Neutrophil (primary cell): ENCODE measurements around the gene KMT5C.

Experiments
- H3K27ac ChIP-seq: fragments of 200-600 bp; sonication (generic); 2 replicates; pipeline ENCODE4 v1.5.1; 2016; ENCODE audit warnings: mild to moderate bottlenecking, moderate library complexity
- H3K27me3 ChIP-seq: fragments of 200-600 bp; sonication (generic); 2 replicates; pipeline ENCODE4 v1.6.0; 2016; ENCODE audit warnings: mild to moderate bottlenecking
- H3K36me3 ChIP-seq: fragments of 200-600 bp; sonication (generic); 2 replicates; pipeline ENCODE4 v1.5.1; 2017
- H3K4me1 ChIP-seq, 2 experiments: fragments of 200-600 bp in 1 of 2; sonication (generic) in 1 of 2; 1 replicate in 1 of 2; 2 replicates in 1 of 2; pipeline versions ENCODE4 v1.5.1 to v1.6.1; 2013 to 2016; ENCODE audit warnings: low read depth in 1 of 2, low read length in 1 of 2, mild to moderate bottlenecking in 1 of 2, moderate library complexity in 1 of 2; ENCODE audit not compliant: control insufficient read depth in 1 of 2, insufficient read depth in 1 of 2
- H3K4me3 ChIP-seq, 2 experiments: fragments of 200-600 bp in 1 of 2; sonication (generic) in 1 of 2; 1 replicate in 1 of 2; 2 replicates in 1 of 2; pipeline ENCODE4 v1.5.1; 2013 to 2016; ENCODE audit warnings: low read depth in 1 of 2, low read length in 1 of 2, mild to moderate bottlenecking in 1 of 2, moderate library complexity in 1 of 2
- H3K9me3 ChIP-seq: fragments of 200-600 bp; sonication (generic); 2 replicates; pipeline ENCODE4 v1.5.1; 2016
- TF ChIP-seq, protein P1 (sequence below): fragments of 200-600 bp; sonication (generic); IDR thresholded peaks from 2 replicates; pipeline ENCODE4 v1.5.1; 2016; ENCODE audit warnings: antibody characterized with exemption

The KMT5C gene

DNA sequence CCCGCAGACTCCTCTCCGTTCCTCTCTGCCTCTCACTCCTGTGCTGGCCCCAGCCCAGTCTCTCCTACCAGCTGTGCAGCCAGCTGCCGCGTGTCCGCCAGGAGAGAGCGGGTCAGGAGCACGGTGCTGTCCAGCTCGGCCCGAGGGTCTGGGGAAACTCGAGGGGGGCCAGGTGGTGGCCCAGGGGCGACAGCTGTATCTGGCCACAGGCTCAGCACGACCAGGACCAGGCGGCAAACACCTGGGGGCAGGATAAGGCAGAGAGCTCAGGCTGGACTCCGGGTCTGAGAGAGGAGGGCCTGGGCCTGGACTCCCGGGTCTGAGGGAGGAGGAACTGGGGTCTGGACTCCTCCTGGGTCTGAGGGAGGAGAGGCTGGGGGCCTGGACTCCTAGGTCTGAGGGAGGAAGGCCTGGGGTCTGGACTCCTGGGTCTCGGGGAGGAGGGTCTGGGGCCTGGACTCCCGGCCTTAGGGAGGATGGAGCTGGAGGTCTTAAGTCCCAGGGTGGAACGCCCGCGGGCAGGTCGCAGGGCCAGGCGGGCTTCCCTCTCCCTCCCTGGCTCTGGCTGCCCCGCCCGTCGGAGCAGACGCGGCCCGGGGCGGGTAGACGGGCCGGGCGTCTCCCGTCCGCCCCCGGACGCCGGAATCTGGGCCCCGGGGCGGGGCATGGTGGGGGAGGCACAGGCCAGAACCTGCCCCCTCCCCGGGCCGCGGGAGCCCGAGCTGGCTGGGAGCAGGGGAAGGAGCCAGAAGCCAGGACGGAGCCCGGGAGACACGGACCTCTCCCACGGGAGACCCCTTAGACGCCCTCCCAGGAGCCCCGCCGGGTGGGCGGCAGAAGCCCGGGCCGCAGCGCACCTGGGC, 29.3 kb downstream of the KMT5C start:
- H3K4me3 ChIP-seq = no peak overlapping the region
- H3K27me3 ChIP-seq = peaks cover 91% of the 10 kb centered on the region
- TF ChIP-seq, protein P1, sequence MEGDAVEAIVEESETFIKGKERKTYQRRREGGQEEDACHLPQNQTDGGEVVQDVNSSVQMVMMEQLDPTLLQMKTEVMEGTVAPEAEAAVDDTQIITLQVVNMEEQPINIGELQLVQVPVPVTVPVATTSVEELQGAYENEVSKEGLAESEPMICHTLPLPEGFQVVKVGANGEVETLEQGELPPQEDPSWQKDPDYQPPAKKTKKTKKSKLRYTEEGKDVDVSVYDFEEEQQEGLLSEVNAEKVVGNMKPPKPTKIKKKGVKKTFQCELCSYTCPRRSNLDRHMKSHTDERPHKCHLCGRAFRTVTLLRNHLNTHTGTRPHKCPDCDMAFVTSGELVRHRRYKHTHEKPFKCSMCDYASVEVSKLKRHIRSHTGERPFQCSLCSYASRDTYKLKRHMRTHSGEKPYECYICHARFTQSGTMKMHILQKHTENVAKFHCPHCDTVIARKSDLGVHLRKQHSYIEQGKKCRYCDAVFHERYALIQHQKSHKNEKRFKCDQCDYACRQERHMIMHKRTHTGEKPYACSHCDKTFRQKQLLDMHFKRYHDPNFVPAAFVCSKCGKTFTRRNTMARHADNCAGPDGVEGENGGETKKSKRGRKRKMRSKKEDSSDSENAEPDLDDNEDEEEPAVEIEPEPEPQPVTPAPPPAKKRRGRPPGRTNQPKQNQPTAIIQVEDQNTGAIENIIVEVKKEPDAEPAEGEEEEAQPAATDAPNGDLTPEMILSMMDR = no peak
- H3K9me3 ChIP-seq = no peaks in the 10 kb centered on the region
- H3K36me3 ChIP-seq = no peaks in the 10 kb centered on the region
- no peak overlapping the region for H3K27ac ChIP-seq
- no peaks in the 10 kb centered on the region for H3K4me1 ChIP-seq

DNA sequence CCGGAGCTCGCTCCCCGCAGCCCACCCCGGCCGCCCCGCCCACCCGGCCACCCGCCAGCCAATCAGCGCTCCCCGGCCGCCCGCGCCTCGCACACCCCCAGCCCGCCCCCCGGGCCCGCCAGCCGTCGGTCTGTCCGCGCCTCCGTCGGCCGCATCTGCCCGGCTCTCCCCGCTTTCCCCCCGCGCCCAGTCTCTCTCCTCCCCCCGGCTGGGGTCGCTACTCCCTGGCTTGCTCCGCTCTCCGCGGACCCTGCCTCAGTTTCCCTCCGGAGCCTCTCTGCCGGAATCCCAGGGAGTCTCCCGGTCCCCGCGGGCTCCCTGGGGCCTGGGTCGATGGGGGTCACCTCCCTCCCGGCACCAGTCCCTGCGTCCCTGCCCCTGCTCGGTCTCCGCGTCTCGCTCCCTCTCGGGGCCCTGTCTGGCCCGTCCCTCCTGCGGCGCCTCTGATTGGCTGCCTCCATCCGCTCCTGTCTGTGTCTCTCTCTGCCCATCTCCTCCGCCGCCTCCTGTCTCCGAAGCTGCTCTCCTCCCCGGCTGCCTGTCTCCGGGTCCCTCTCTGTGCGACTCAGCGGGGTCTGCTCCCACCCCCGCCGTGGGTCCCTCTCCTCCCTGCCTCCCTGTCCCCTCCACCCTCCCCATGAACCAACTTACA, 30.1 kb downstream of the KMT5C start:
- Histone ChIP-seq H3K9me3 (no peaks in the 10 kb centered on the region), H3K4me3 (no peak overlapping the region), H3K27ac (no peak overlapping the region), H3K27me3 (peaks cover 91% of the 10 kb centered on the region), H3K4me1 (no peaks in the 10 kb centered on the region), H3K36me3 (no peaks in the 10 kb centered on the region)
- TF ChIP-seq, protein P1 = no peak

DNA sequence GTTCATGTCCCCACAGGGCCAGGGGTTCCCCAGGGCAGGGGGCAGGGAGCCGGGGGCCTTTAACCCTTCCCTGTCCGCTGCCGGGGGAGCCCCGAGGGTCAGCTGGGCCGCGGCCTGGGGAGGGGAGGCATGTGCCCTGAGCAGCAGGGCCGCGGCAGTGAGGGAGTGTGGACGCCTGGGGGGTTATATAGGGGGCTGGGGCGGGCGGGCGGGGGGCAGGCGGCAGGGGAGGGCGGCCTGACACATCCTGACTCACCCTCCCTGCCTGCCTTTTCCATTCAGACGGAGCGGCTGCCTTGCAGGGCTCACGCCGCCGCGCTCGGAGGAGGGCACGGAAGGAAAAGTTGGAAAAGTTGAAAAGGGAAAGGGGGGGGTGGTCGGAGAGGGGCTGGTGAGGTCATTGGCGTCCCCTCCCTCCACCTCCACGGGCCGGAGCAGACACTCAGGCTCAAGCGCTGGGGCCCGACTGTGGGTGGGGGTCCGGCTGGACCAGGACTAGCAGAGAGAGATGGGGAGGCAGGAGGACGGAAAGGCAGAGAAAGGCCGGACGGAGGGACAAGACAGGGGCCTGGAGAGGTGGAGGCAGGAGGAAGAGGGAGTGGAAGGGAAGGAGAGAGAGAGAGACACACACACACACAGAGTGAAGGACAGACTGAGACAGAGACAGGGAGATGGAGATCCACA, 30.8 kb downstream of the KMT5C start, which contains the start of gene IL11:
Gene IL11 (minus strand): TSS at position 159 of the 684 bp plus-strand sequence. CDS start 153 bp downstream, at position 6.
- no peak within 1 kb of the TSS for H3K4me3 ChIP-seq

DNA sequence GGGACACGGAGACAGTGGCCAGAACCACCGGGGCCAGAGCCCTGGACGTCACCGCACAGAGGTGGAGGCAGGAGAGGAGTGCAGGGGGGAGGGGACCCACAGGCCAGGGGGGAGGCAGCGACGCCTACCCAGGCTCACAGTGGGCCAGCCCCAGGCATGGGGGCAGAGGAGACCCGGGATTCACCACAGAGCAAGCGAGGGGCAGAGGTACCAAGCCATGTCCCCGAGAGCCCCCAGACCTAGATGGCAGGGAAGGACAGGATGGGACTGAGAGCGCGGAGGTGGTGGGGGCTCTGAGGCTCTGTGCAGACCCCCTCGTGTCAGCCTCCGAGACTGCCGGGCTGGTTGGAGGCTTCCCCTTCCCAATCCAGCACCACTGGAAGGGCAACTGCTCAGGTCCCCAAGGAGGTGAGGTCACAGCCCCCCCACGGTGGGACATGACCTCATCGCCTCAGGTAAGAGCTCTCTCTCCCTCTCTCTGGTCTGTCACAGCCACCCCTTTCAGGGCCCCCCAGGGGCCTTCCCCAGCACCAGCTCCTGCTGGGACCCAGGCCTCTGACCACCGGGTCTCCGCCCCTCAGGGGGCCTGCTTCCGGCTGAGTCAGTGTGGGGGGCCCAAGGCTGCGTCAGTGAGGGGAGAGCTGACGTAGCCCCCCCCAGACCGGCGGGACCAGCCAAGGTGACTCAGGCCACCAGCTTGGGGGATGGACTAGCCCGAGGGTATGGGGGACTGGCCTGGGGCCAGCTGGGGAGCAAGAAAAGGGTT, 32.8 kb downstream of the KMT5C start:
- no peaks in the 10 kb centered on the region for H3K4me1 ChIP-seq
- peaks cover 100% of the 10 kb centered on the region for H3K27me3 ChIP-seq
- H3K9me3 ChIP-seq = no peaks in the 10 kb centered on the region
- no peaks in the 10 kb centered on the region for H3K36me3 ChIP-seq
- TF ChIP-seq, protein P1 = no peak
- no peak overlapping the region for H3K27ac ChIP-seq
- H3K4me3 ChIP-seq = no peak overlapping the region

More for the DNA sequence above, 30.8 kb downstream of the KMT5C start, which contains the start of gene IL11:
- no peak within 1 kb of the TSS for H3K27ac ChIP-seq
- no peaks in the 10 kb centered on the region for H3K9me3 ChIP-seq
- H3K36me3 ChIP-seq = no peaks in the 10 kb centered on the region
- TF ChIP-seq, protein P1 = no peak
- peaks cover 96% of the 10 kb centered on the region for H3K27me3 ChIP-seq
- H3K4me1 ChIP-seq = no peaks in the 10 kb centered on the region
